Smooth muscle cell (in vitro differentiated cells): ENCODE measurements around the gene HS3ST3A1. TPM values are rescaled to one million over a fixed set of nuclear protein-coding genes. Genes with fewer than 3 reads are reported as not detected.
A peak's percentile ranks its signal among the peaks of the same experiment; 100 is the strongest.

Source experiments
- DNase-seq: peaks from one replicate; lab custom pipeline; 2025; ENCODE audit not compliant: unreplicated experiment; lab: John Stamatoyannopoulos, UW
- H2AFZ ChIP-seq: fragments of 200-600 bp; sonication (generic); 2 replicates; pipeline ENCODE4 v1.6.0; 2016; ENCODE audit warnings: antibody characterized with exemption, low read depth, mild to moderate bottlenecking
- H3F3A ChIP-seq: fragments of 200-600 bp; sonication (generic); 2 replicates; pipeline ENCODE4 v1.6.0; 2017; ENCODE audit warnings: antibody characterized with exemption, low read depth
- H3K27ac ChIP-seq: fragments of 200-600 bp; sonication (generic); 2 replicates; pipeline ENCODE4 v1.5.1; 2016; ENCODE audit warnings: low read depth, mild to moderate bottlenecking
- H3K27me3 ChIP-seq: fragments of 200-600 bp; sonication (generic); 2 replicates; pipeline ENCODE4 v1.6.1; 2016; ENCODE audit warnings: low read depth, mild to moderate bottlenecking
- H3K36me3 ChIP-seq: fragments of 200-600 bp; sonication (generic); 2 replicates; pipeline ENCODE4 v1.5.1; 2016; ENCODE audit warnings: low read depth
- H3K4me1 ChIP-seq: fragments of 200-600 bp; sonication (generic); 2 replicates; pipeline ENCODE4 v1.5.1; 2016; ENCODE audit warnings: low read depth
- H3K4me2 ChIP-seq: fragments of 200-600 bp; sonication (generic); 2 replicates; pipeline ENCODE4 v1.6.0; 2016; ENCODE audit warnings: mild to moderate bottlenecking
- H3K4me3 ChIP-seq: fragments of 200-600 bp; sonication (generic); 2 replicates; pipeline ENCODE4 v1.5.1; 2016; ENCODE audit warnings: mild to moderate bottlenecking
- H3K79me2 ChIP-seq: fragments of 200-600 bp; sonication (generic); 2 replicates; pipeline ENCODE4 v1.6.0; 2016; ENCODE audit warnings: low read depth, mild to moderate bottlenecking
- H3K9ac ChIP-seq: fragments of 200-600 bp; sonication (generic); 2 replicates; pipeline ENCODE4 v1.6.0; 2016; ENCODE audit warnings: low read depth
- H3K9me3 ChIP-seq: fragments of 200-600 bp; sonication (generic); replicated peaks from 2 replicates; pipeline ENCODE4 v1.5.1; 2016; ENCODE audit warnings: low read depth
- H4K20me1 ChIP-seq: fragments of 200-600 bp; sonication (generic); 2 replicates; pipeline ENCODE4 v1.6.0; 2016; ENCODE audit warnings: low read depth
- CTCF ChIP-seq: fragments of 200-600 bp; sonication (generic); IDR thresholded peaks from 2 replicates; pipeline ENCODE4 v1.5.1; 2017; ENCODE audit warnings: borderline replicate concordance, mild to moderate bottlenecking, antibody characterized with exemption; ENCODE audit not compliant: insufficient read depth, poor library complexity, severe bottlenecking
- WGBS: methylation state at CpG from one replicate; pipeline ENCODE4 v1.1.7; 2016; ENCODE audit warnings: low lambda C conversion rate; 5-methylcytosine and 5-hydroxymethylcytosine counted together
- polyA plus RNA-seq: library from polyadenylated mRNA; unstranded; fragments of >200 nt; fragmentation: Nextera tagmentation; extraction: Ambion mirVana; gene quantifications from 2 replicates; pipeline ENCODE4 v1.2.1, GENCODE V29; 2016
- total RNA-seq: library from RNA; depleted of rRNA; stranded (reverse); fragments of >200 nt; gene quantifications from 2 replicates; pipeline ENCODE4 v1.2.3, GENCODE V29; 2014

Gene HS3ST3A1
- total and polyA plus RNA-seq, 2 experiments from 2014 or later: 19.5 to 25.1 TPM

DNA sequence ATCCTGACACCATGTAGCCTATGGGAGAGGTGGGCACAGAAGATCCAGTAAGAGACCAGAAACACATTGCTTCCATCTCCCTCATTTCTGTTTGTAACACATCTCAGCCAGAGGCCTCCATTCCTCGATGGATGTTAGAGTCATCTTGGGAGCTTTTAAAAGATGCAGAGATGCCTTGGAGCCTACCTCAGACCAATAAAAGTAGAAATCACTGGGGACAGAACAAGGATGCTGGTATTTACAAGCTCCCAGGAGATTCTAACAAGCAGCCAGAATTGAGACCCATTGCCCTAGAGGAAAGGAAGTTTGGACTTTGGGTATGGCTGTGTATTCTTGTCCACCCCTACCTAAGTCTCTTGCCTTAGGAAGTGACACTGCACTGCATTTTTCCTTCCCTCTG is 40.8 kb downstream of the HS3ST3A1 start:
- H3K36me3 ChIP-seq: no peaks in the 10 kb centered on the region
- DNase-seq: no peak
- H3K79me2 ChIP-seq: peaks cover 17% of the 10 kb centered on the region
- H3K27me3 ChIP-seq: no peaks in the 10 kb centered on the region
- no peak for TF ChIP-seq CTCF
- no peaks in the 10 kb centered on the region for H4K20me1 ChIP-seq
- no peaks in the 10 kb centered on the region for H3K9me3 ChIP-seq
- peak overlapping the region; percentile 94 for H3K27ac ChIP-seq
- 9% methylated on average over 1 of the region's 1 CpG for WGBS
- H2AFZ ChIP-seq: no peak overlapping the region
- H3K9ac ChIP-seq: no peak overlapping the region
- peaks cover 31% of the 10 kb centered on the region for H3F3A ChIP-seq
- no peak overlapping the region for H3K4me3 ChIP-seq
- H3K4me2 ChIP-seq: peak overlapping the region; percentile 4
- H3K4me1 ChIP-seq: peaks cover 43% of the 10 kb centered on the region

- Histone ChIP-seq H3K4me2 (peak overlapping the region; percentile 37), H3K9ac (peak overlapping the region; percentile 38), H3F3A (peaks cover 23% of the 10 kb centered on the region), H2AFZ (peak overlapping the region; percentile 1), H3K27me3 (no peaks in the 10 kb centered on the region), H3K4me3 (no peak overlapping the region), H3K79me2 (peaks cover 35% of the 10 kb centered on the region), H3K4me1 (peaks cover 34% of the 10 kb centered on the region), H3K9me3 (no peaks in the 10 kb centered on the region), H3K27ac (peak overlapping the region; percentile 89), H4K20me1 (no peaks in the 10 kb centered on the region), H3K36me3 (no peaks in the 10 kb centered on the region)
- 47% methylated on average over 3 of the region's 3 CpGs for WGBS
- DNase-seq: no peak
- TF ChIP-seq CTCF: no peak
Measured at GRCh38 chr17:13558588-13558987, 43.1 kb downstream of the HS3ST3A1 start.

GRCh38 chr17:13557077-13557476 is 44.7 kb downstream of the HS3ST3A1 start:
- H3K4me2 ChIP-seq: peak overlapping the region; percentile 71
- 24% methylated on average over 6 of the region's 6 CpGs for WGBS
- no peaks in the 10 kb centered on the region for H3K27me3 ChIP-seq
- H4K20me1 ChIP-seq: no peaks in the 10 kb centered on the region
- DNase-seq: no peak
- H3K79me2 ChIP-seq: peaks cover 42% of the 10 kb centered on the region
- H3K4me3 ChIP-seq: no peak overlapping the region
- peak overlapping the region; percentile 2 for H2AFZ ChIP-seq
- peak overlapping the region; percentile 89 for H3K27ac ChIP-seq
- TF ChIP-seq CTCF: no peak
- no peaks in the 10 kb centered on the region for H3K36me3 ChIP-seq
- peak overlapping the region; percentile 21 for H3K9ac ChIP-seq
- peaks cover 20% of the 10 kb centered on the region for H3K4me1 ChIP-seq
- H3F3A ChIP-seq: peaks cover 19% of the 10 kb centered on the region
- H3K9me3 ChIP-seq: no peaks in the 10 kb centered on the region

GRCh38 chr17:13554231-13554630 is 47.5 kb downstream of the HS3ST3A1 start:
- Histone ChIP-seq H3K36me3 (peaks cover 7% of the 10 kb centered on the region), H4K20me1 (no peaks in the 10 kb centered on the region), H3K4me1 (peaks cover 20% of the 10 kb centered on the region), H3K4me3 (no peak overlapping the region), H3K4me2 (no peak overlapping the region), H2AFZ (no peak overlapping the region), H3K27me3 (no peaks in the 10 kb centered on the region), H3K79me2 (peaks cover 43% of the 10 kb centered on the region), H3K9me3 (no peaks in the 10 kb centered on the region), H3K9ac (no peak overlapping the region), H3F3A (peaks cover 16% of the 10 kb centered on the region), H3K27ac (no peak overlapping the region)
- no peak for TF ChIP-seq CTCF
- WGBS: 80% methylated on average over 5 of the region's 5 CpGs
- no peak for DNase-seq
